Pancreas (tissue), 10 donors: ENCODE measurements around the gene ANO4. TPM values are rescaled to one million over a fixed set of nuclear protein-coding genes. Genes with fewer than 3 reads are reported as not detected.

Source experiments
- ATAC-seq, 4 donors: fragments of 200-7000 bp; cut with Tn5 transposase; one replicate each; pipeline versions ENCODE4 v1.8.0 to v1.9.1; 2020; ENCODE audit warnings: mild to moderate bottlenecking in 4 of 4, moderate library complexity in 4 of 4
- DNase-seq, 6 donors: peaks; one replicate each; pipeline ENCODE4 v3.0.0-alpha.2; 2020
- FAIRE-seq: peaks from 2 replicates; lab custom pipeline; 2012; peaks lifted over from hg19 to GRCh38; lab: Jason Lieb, UNC
- H3K27ac ChIP-seq, 4 donors: fragments of 200-600 bp; sonication (generic); 1 replicate in 3 of 4; 2 replicates in 1 of 4; pipeline versions ENCODE4 v1.5.0 to v1.8.0; 2020
- H3K27me3 ChIP-seq, 4 donors: fragments of 200-600 bp; one replicate each; pipeline ENCODE4 v1.8.0; 2021
- H3K36me3 ChIP-seq, 3 donors: fragments of 200-600 bp; sonication (generic) in 1 of 3; one replicate each; pipeline versions ENCODE4 v1.5.0 to v1.8.0; 2020 to 2021
- H3K4me1 ChIP-seq, 3 donors: fragments of 200-600 bp; one replicate each; pipeline ENCODE4 v1.8.0; 2021
- H3K4me3 ChIP-seq, 4 donors: fragments of 200-600 bp; sonication (generic) in 2 of 4; one replicate each; pipeline versions ENCODE4 v1.5.0 to v1.8.0; 2020 to 2021
- H3K9me3 ChIP-seq, 4 donors: fragments of 200-600 bp; one replicate each; pipeline ENCODE4 v1.8.0; 2021
- WGBS, 2 donors: extraction: QIAGEN DNeasy Blood & Tissue Kit; methylation state at CpG; one replicate each; pipeline ENCODE4 v1.1.7; 2013; 5-methylcytosine and 5-hydroxymethylcytosine counted together
- intact Hi-C, 3 donors: fragments of 100-400 bp; cut with DNase I; formaldehyde crosslinking; loops; one replicate each; pipeline versions ENCODE4 v1.11.1 to v1.14.2; 2022
- polyA plus RNA-seq, 2 donors: library from polyadenylated mRNA; stranded (reverse); fragments of 200-250 nt; gene quantifications; one replicate each; pipeline ENCODE4 v1.2.3, GENCODE V29; 2013
- total RNA-seq, 6 donors: library from RNA; stranded (reverse); fragmentation: NEBNext Ultra II Directional in 4 of 6; extraction: Animal tissue kit (Norgen Biotek cat#: 25700) in 4 of 6; gene quantifications; one replicate each; pipeline versions ENCODE4 v1.2.1 to v1.2.4, GENCODE V29; 2021 to 2023
- TF ChIP-seq, protein P1 (sequence below), 4 donors: fragments of 200-600 bp; sonication (generic) in 3 of 4; IDR thresholded peaks; one replicate each; pipeline versions ENCODE4 v1.5.0 to v1.8.0; 2021; ENCODE audit warnings: antibody characterized with exemption in 4 of 4
- donor health status: healthy with polysubstance abuse.
- donor health status: DM: no; HTN: no; CAD: no; lungs with moderate emphysema.
- donor health status: DM: no; HTN: no; CAD: no.
- donor health status: control.
- donor health status: control.
- donor health status: Bipolar disorder and iron deficiency.
- donor health status: DM: yes; HTN: yes; CAD: no.
- donor health status: DM: no; HTN: no; CAD: no.
- donor health status: DM: no; HTN: no; CAD: no.
- donor health status: DM: yes; HTN: yes; CAD: no.

ANO4 gene
- total and polyA plus RNA-seq, 8 donors: 0.14 to 2.1 (median 0.28) TPM; not detected in 1

DNA sequence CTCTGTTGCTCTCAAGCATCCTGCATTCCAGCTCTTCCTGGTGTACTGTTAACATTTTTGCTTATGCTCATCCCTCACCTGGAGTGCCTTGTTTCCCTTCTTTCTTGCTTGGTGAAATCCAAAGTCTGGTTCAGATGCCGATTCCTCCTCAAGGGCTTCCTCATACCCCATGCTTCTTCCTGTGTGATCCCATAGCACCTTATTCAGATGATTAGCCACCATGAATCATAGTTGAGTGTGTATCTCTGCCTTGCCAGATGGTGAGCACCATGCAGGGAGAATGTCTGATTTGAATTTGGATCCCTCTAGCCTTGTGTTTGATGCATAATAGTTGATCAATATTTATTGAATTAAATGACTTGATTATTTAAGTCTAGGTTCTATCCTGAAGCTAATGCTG lies 39.4 kb upstream of the ANO4 start:
- FAIRE-seq (no peak), DNase-seq (no peak), ATAC-seq (no peak)
- 78 to 93% methylated on average over 1 of the region's 1 CpG for WGBS, 2 donors
- Histone ChIP-seq H3K27me3 (no peaks in the 10 kb centered on the region), H3K36me3 (no peaks in the 10 kb centered on the region), H3K9me3 (no peaks in the 10 kb centered on the region), H3K4me1 (no peaks in the 10 kb centered on the region), H3K27ac (no peak overlapping the region), H3K4me3 (no peak overlapping the region)
- intact Hi-C loops: no loop called here
- TF ChIP-seq, protein P1, sequence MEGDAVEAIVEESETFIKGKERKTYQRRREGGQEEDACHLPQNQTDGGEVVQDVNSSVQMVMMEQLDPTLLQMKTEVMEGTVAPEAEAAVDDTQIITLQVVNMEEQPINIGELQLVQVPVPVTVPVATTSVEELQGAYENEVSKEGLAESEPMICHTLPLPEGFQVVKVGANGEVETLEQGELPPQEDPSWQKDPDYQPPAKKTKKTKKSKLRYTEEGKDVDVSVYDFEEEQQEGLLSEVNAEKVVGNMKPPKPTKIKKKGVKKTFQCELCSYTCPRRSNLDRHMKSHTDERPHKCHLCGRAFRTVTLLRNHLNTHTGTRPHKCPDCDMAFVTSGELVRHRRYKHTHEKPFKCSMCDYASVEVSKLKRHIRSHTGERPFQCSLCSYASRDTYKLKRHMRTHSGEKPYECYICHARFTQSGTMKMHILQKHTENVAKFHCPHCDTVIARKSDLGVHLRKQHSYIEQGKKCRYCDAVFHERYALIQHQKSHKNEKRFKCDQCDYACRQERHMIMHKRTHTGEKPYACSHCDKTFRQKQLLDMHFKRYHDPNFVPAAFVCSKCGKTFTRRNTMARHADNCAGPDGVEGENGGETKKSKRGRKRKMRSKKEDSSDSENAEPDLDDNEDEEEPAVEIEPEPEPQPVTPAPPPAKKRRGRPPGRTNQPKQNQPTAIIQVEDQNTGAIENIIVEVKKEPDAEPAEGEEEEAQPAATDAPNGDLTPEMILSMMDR (IDR thresholded peaks at IDR 0.05): no peak

DNA sequence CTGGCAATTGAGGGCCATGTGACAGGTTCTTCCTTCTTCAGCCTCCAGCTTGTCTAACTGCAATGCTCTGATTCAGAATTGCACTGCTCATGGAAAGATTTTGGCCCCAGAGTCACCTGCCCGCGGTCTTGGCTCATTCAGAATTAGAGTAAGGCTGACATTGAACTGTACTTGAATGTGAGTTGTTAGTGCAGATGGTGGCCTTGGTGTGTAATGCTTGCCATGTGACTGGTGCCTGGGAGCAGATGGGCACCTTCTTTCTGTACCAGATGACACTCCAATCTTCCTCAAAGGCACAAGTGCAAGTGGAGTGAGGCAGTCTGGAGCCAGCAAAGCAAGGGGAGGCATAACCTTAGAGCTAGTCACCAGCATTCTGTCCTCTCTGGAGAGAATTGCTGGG lies 36.5 kb upstream of the ANO4 start:
- TF ChIP-seq, protein P1 (IDR thresholded peaks at IDR 0.05): no peak
- Histone ChIP-seq H3K4me3 (no peak overlapping the region), H3K27me3 (no peaks in the 10 kb centered on the region), H3K4me1 (no peaks in the 10 kb centered on the region), H3K27ac (no peak overlapping the region), H3K9me3 (no peaks in the 10 kb centered on the region), H3K36me3 (no peaks in the 10 kb centered on the region)
- 87 to 94% methylated on average over 2 of the region's 2 CpGs for WGBS, 2 donors
- DNase-seq: no peak
- no peak for ATAC-seq
- intact Hi-C loops: no loop called here
- FAIRE-seq: no peak

DNA sequence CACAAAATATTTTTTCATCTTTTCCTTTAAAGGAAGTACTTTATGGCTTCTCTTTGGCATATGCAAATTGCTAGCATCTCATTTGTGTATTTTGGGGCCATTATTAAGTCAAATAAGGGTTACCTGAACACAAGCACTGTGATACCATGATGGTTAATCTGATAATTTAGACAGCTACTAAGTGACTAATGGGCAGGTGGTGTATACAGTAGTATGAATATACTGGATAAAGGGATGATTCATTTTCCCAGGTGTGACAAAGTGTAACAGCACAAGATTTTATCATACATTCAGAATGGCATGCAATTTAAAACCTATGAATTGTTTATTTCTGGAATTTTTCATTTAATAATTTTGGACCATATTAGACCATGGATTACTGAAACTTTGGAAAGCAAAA lies 27.2 kb upstream of the ANO4 start:
- no peak for ATAC-seq
- Histone ChIP-seq H3K4me3 (no peak overlapping the region), H3K27me3 (no peaks in the 10 kb centered on the region), H3K9me3 (no peaks in the 10 kb centered on the region), H3K36me3 (no peaks in the 10 kb centered on the region), H3K4me1 (no peaks in the 10 kb centered on the region), H3K27ac (no peak overlapping the region)
- no peak for DNase-seq
- FAIRE-seq: no peak
- intact Hi-C loops: no loop called here
- TF ChIP-seq, protein P1 (IDR thresholded peaks at IDR 0.05): no peak

DNA sequence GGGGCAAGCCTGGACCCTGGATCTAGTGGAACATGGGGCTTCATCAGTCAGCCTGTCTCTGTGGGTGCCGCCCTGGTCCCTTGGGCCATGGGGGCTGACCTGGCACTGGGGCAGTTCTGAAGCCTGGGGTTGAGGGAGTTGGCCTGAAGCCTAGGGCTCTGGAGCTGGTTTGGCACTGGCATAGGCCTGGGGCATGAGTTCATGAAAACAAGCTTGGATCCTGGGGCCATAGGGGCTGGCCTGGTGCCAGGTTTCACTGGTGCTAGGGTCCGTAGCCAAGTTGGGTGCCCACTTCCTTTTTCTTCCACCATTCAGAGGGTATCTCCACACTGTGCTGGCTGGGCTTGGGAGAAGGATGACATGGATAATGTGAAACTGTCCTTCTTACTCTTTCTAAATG lies 26.6 kb upstream of the ANO4 start:
- intact Hi-C loops: no loop called here
- WGBS, 2 donors: 67 to 81% methylated on average over 2 of the region's 2 CpGs
- ATAC-seq (no peak), DNase-seq (peak in 3 of 6 donors; percentile 11 to 53 (median 49)), FAIRE-seq (no peak)
- Histone ChIP-seq H3K4me3 (no peak overlapping the region), H3K27ac (no peak overlapping the region), H3K9me3 (no peaks in the 10 kb centered on the region), H3K4me1 (no peaks in the 10 kb centered on the region), H3K36me3 (no peaks in the 10 kb centered on the region), H3K27me3 (no peaks in the 10 kb centered on the region)
- TF ChIP-seq, protein P1 (IDR thresholded peaks at IDR 0.05): no peak

DNA sequence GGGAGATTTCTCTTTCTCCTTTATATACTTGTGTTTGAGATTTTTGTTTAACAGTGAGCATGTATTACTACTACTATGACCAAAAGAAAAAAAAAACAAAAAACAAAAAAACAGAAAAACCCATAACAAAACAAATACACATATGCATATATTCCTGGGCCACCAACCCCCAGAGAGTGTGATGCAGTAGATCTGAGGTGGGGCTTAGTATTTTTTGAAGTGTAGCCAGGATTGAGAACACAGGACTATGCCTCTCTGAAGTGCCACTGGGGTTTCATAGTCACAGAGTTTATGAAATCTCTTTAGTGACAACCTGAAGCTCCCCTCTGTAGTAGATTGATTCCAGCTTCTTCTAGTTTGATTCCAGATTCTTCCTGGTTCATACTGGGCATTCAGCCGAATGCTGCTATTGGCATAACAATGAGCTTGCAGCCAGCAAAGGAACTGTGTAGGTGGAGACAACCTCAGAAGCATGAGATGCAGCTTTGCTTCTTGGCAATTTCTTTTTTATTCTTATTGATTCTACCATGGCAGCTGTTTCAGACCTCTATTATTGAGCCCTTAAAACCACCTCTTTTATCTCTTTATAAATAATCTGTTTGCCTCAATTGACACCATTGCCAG lies 15.5 kb upstream of the ANO4 start:
- Histone ChIP-seq H3K4me3 (no peak overlapping the region), H3K4me1 (no peaks in the 10 kb centered on the region), H3K27ac (no peak overlapping the region), H3K9me3 (no peaks in the 10 kb centered on the region), H3K36me3 (no peaks in the 10 kb centered on the region), H3K27me3 (peaks cover 0 to 11% (median 0%) of the 10 kb centered on the region in 4 donors)
- DNase-seq (no peak), ATAC-seq (no peak), FAIRE-seq (no peak)
- WGBS, 2 donors: 24 to 25% methylated on average over 1 of the region's 1 CpG
- intact Hi-C loops: no loop called here
- TF ChIP-seq, protein P1 (IDR thresholded peaks at IDR 0.05): no peak
